Heart left ventricle (tissue), 16 donors: ENCODE measurements around the gene ATAD1. TPM values are rescaled to one million over a fixed set of nuclear protein-coding genes. Genes with fewer than 3 reads are reported as not detected.

Experiments used
- ATAC-seq, 4 donors: fragments of 200-7000 bp; cut with Tn5 transposase; one replicate each; pipeline ENCODE4 v1.9.1; 2020 to 2022; ENCODE audit warnings: moderate library complexity in 4 of 4, mild to moderate bottlenecking in 3 of 4, moderate number of reproducible peaks in 1 of 4
- DNase-seq, 5 donors: peaks; one replicate each; pipeline ENCODE4 v3.0.0-alpha.2; 2020
- H3K27ac ChIP-seq, 12 donors: fragments of 200-600 bp; sonication (generic) in 4 of 12; one replicate each; pipeline versions ENCODE4 v1.5.0 to v1.8.0; 2016 to 2022; ENCODE audit warnings: mild to moderate bottlenecking in 2 of 12
- H3K27me3 ChIP-seq, 9 donors: fragments of 200-600 bp; sonication (generic) in 2 of 9; one replicate each; pipeline versions ENCODE4 v1.5.1 to v1.8.0; 2016 to 2022; ENCODE audit warnings: mild to moderate bottlenecking in 3 of 9
- H3K36me3 ChIP-seq, 9 donors: fragments of 200-600 bp; sonication (generic) in 2 of 9; one replicate each; pipeline versions ENCODE4 v1.5.0 to v1.8.0; 2018 to 2022; ENCODE audit warnings: mild to moderate bottlenecking in 2 of 9
- H3K4me1 ChIP-seq, 12 donors: fragments of 200-600 bp; sonication (generic) in 4 of 12; one replicate each; pipeline versions ENCODE4 v1.5.0 to v1.8.0; 2016 to 2022; ENCODE audit warnings: mild to moderate bottlenecking in 3 of 12
- H3K4me3 ChIP-seq, 12 donors: fragments of 200-600 bp; sonication (generic) in 4 of 12; one replicate each; pipeline versions ENCODE4 v1.5.0 to v1.8.0; 2017 to 2022; ENCODE audit warnings: mild to moderate bottlenecking in 9 of 12, moderate library complexity in 4 of 12
- H3K9me3 ChIP-seq, 12 donors: fragments of 200-600 bp; sonication (generic) in 4 of 12; one replicate each; pipeline versions ENCODE4 v1.5.0 to v1.8.0; 2016 to 2022; ENCODE audit warnings: mild to moderate bottlenecking in 1 of 12
- CTCF ChIP-seq, 12 donors: fragments of 200-600 bp; sonication (generic) in 4 of 12; IDR thresholded peaks; one replicate each; pipeline versions ENCODE4 v1.5.0 to v1.8.0; 2018 to 2022; ENCODE audit warnings: antibody characterized with exemption in 12 of 12, mild to moderate bottlenecking in 5 of 12
- POLR2A ChIP-seq, 2 donors: fragments of 450-650 bp; IDR thresholded peaks; one replicate each; pipeline ENCODE4 v1.6.1; 2017; ENCODE audit warnings: antibody characterized with exemption in 2 of 2, mild to moderate bottlenecking in 2 of 2, moderate library complexity in 2 of 2
- WGBS, 4 donors: extraction: QIAGEN DNeasy Blood & Tissue Kit in 2 of 4; methylation state at CpG; one replicate each; pipeline versions ENCODE4 v1.1.5 to v1.1.7; 2013 to 2018; 5-methylcytosine and 5-hydroxymethylcytosine counted together
- intact Hi-C, 10 donors: fragments of 100-400 bp; cut with DNase I; formaldehyde crosslinking; loops; one replicate each; pipeline versions ENCODE4 v1.11.1 to v1.14.2; 2022
- polyA plus RNA-seq, 2 donors: library from polyadenylated mRNA; stranded (reverse); fragments of 200-250 nt; gene quantifications; one replicate each; pipeline ENCODE4 v1.2.3, GENCODE V29; 2013
- total RNA-seq, 9 donors: library from RNA; depleted of rRNA in 2 of 9; stranded (reverse); fragments of >200 nt in 2 of 9; fragmentation: NEBNext Ultra II Directional in 3 of 9; extraction: Animal tissue kit (Norgen Biotek cat#: 25700) in 3 of 9; gene quantifications; one replicate each; pipeline versions ENCODE4 v1.1.0 to v1.2.4, GENCODE V29; 2016 to 2023
- donor health status: ischemic (EF 13 %, LVEDD 7.1; RV severe dilation, severe dysfunction).
- donor health status: healthy with polysubstance abuse.
- donor health status: DM: no; HTN: yes; CAD: no.
- donor health status: DM: no; HTN: no; CAD: no.
- donor health status: ischemic (EF 25% LVEDD 6.9; RV normal size, moderate dysfunction).
- donor health status: ischemic (EF 25% LVEDD 5.7; RV mildly dilated, moderate dysfunction).
- donor health status: healthy.
- donor health status: DM: yes; HTN: yes; CAD: no.
- donor health status: ischemic (EF 35%, LVEDD 5.7; RV mildly dilated, moderate dysfunction).
- donor health status: nonischemic (EF 11% LVEDD 7.7; RV severe dilation, severe dysfunction).
- donor health status: DM: yes; HTN: yes; CAD: no.
- donor health status: PGD.
- donor health status: ischemic (EF 29% LVEDD 5.4; RV normal size, mild dysfunction).
- donor health status: nonischemic (EF 23%, LVEDD 6.1; RV moderate dilation, normal function).

ATAD1 gene
- total and polyA plus RNA-seq, 11 donors, result 17.5 to 115 (median 80.8) TPM

- H3K27me3 ChIP-seq, result no peaks in the 10 kb centered on the region
- H3K4me1 ChIP-seq, result peaks cover 0 to 37% (median 15%) of the 10 kb centered on the region in 12 donors
- no peak overlapping the region for H3K4me3 ChIP-seq
- peaks cover 0 to 19% (median 0%) of the 10 kb centered on the region in 9 donors for H3K36me3 ChIP-seq
- ATAC-seq (peak in 3 of 4 donors; percentile 18 to 66 (median 66)), DNase-seq (no peak)
- no peak for TF ChIP-seq POLR2A (IDR thresholded peaks at IDR 0.05)
- no peak for TF ChIP-seq CTCF (IDR thresholded peaks at IDR 0.05)
- H3K9me3 ChIP-seq, result no peaks in the 10 kb centered on the region
- WGBS, 4 donors, result 51 to 79% (median 70%) methylated on average over 4 of the region's 4 CpGs
- H3K27ac ChIP-seq, result peak overlapping the region in 11 of 12 donors; percentile 19 to 76 (median 53)
- intact Hi-C loops, result loop anchor here in 2 of 10 donors (5.0 kb wide), 2 partner anchors 54 to 59 kb away; partner anchors contain the start of gene PAPSS2 (in 1 of the 2)
These were observed 101.7 kb downstream of the ATAD1 start for GRCh38 chr10:87716348-87716670.

GRCh38 chr10:87715552-87716347, 102.3 kb downstream of the ATAD1 start:
- DNase-seq (no peak), ATAC-seq (peak in 3 of 4 donors; percentile 12 to 38 (median 25))
- TF ChIP-seq POLR2A (IDR thresholded peaks at IDR 0.05) (no peak), CTCF (IDR thresholded peaks at IDR 0.05) (no peak)
- H3K4me1 ChIP-seq, result peaks cover 0 to 35% (median 15%) of the 10 kb centered on the region in 12 donors
- H3K4me3 ChIP-seq, result no peak overlapping the region
- no peaks in the 10 kb centered on the region for H3K9me3 ChIP-seq
- H3K36me3 ChIP-seq, result peaks cover 0 to 19% (median 4%) of the 10 kb centered on the region in 9 donors
- intact Hi-C loops, result loop anchor here in 2 of 10 donors (5.0 kb wide), 2 partner anchors 53 to 58 kb away; partner anchors contain the start of gene PAPSS2 (in 1 of the 2)
- 49 to 76% (median 65%) methylated on average over 3 of the region's 3 CpGs for WGBS, 4 donors
- H3K27ac ChIP-seq, result peak overlapping the region; percentile 11 to 76 (median 52)
- H3K27me3 ChIP-seq, result no peaks in the 10 kb centered on the region

GRCh38 chr10:87713707-87714106, 104.3 kb downstream of the ATAD1 start:
- ATAC-seq, result no peak

More at GRCh38 chr10:87713707-87714106, 104.3 kb downstream of the ATAD1 start:
- WGBS, 4 donors, result 75 to 87% (median 81%) methylated on average over 3 of the region's 3 CpGs
- Histone ChIP-seq H3K9me3 (no peaks in the 10 kb centered on the region), H3K27me3 (no peaks in the 10 kb centered on the region), H3K4me3 (no peak overlapping the region), H3K4me1 (peaks cover 0 to 35% (median 15%) of the 10 kb centered on the region in 12 donors), H3K27ac (peak overlapping the region in 2 of 12 donors; percentile 25 to 57), H3K36me3 (peaks cover 0 to 31% (median 7%) of the 10 kb centered on the region in 9 donors)
- no peak for DNase-seq
- TF ChIP-seq POLR2A (IDR thresholded peaks at IDR 0.05), result no peak
- no peak for TF ChIP-seq CTCF (IDR thresholded peaks at IDR 0.05)
- intact Hi-C loops, result loop anchor here in 1 of 10 donors (5.0 kb wide), 1 partner anchor 41 kb away; no protein-coding TSS in a partner anchor
